ENCODE measurements around the gene KSR1.
"Not testable (repeated sequence)": the region's sequence is repeated elsewhere in the genome, so short reads cannot be mapped to it uniquely, and the experiment has no call there.

GRCh38 chr17:27501338-27501737 lies 45.1 kb downstream of the KSR1 start:
- TF ChIP-seq CTCF, POLR2A (IDR thresholded peaks at IDR 0.05): not testable (repeated sequence)

Measured in Peyer's patch (tissue), 4 donors.